Measurements from ENCODE around the gene CAPZB. TPM values are rescaled to one million over a fixed set of nuclear protein-coding genes. Genes with fewer than 3 reads are reported as not detected.
"Not testable (repeated sequence)": the region's sequence is repeated elsewhere in the genome, so short reads cannot be mapped to it uniquely, and the experiment has no call there.

Gene CAPZB
- total RNA-seq, 1 donor from 2014 or later, result 262 TPM

- no peak for ATAC-seq
Observed at GRCh38 chr1:19307794-19308508, 177.4 kb downstream of the CAPZB start.

GRCh38 chr1:19306941-19307340 lies 178.4 kb downstream of the CAPZB start:
- ATAC-seq, result no peak

DNA sequence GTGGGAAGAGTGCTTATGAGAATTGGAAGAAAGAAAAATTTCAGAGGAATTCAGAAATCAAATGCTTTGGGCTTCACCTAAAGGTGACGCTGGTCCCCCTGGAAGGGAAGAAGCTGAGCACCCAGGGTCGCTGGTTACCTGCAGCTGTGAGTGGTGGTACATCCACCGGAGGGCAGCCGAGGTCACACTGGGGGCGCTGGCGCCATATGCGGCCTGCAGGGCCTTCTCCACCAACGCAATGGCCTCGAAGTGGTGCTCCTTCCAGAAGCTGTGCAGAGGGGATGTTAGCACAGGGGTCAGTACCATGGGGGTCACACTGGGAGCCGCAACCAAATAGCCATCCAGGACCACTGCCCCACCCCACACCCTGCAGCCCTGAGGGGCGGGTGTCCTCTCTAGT lies 179.5 kb downstream of the CAPZB start:
- no peak for ATAC-seq

- not testable (repeated sequence) for ATAC-seq
Observed at GRCh38 chr1:19304081-19304480, 181.3 kb downstream of the CAPZB start.

DNA sequence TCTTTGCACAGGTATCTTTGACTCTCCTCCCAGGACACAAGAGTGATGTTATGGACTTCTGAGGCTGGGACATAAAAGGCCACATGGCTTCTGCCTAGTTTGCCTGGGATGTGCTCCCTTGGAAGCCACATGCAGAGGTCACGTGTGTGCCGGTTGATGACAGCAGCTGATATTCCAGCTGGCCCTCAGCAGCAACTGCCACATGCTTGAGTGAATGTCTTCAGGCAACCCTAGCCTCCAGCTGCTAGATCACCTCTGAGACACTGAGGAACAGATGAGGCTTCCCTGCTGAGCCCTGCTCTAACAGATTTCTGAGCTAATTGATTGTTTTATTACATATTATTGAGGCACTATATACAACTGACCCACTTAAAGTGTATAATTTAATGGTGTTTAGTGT lies 185.1 kb downstream of the CAPZB start:
- ATAC-seq, result no peak

DNA sequence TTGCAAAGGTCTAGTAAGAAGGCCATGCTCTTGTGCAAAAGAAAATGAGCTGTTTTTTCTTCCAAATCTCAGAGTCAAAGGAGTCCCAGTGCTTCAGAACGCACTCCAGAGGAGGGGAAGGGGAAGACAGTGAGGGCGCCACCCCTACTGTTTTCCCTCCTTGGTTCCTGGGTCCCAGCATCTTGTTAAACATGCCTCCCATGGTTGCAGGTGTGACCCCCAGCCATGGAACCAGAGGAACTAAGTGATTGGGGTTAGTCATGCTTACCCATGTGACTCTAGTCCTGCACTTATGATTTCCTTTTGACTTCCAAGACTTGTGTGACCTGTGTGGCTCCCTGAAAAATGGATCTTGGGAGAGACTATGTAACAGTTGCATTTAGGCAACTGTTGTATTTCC lies 190.7 kb downstream of the CAPZB start:
- no peak for ATAC-seq

- ATAC-seq, result no peak
Observed at GRCh38 chr1:19289244-19289643, 196.1 kb downstream of the CAPZB start.

Other genes with a start within 250 kb of the CAPZB start
- gene EMC1, start 234.0 kb downstream of the CAPZB start, total RNA-seq, result 27.9 TPM
- 35.5 TPM for gene MRTO4, start 233.7 kb downstream of the CAPZB start, total RNA-seq
- 0.88 TPM for gene AKR7A3, start 196.8 kb downstream of the CAPZB start, total RNA-seq
- gene AKR7A2, start 173.4 kb downstream of the CAPZB start, total RNA-seq, result 50.2 TPM
- 6.9 TPM for gene SLC66A1, start 173.2 kb downstream of the CAPZB start, total RNA-seq
- gene NBL1, start 158.8 kb upstream of the CAPZB start, total RNA-seq, result 93.5 TPM
- not detected for gene HTR6, start 179.3 kb upstream of the CAPZB start, total RNA-seq